GM12875 (cell line): ENCODE measurements around the gene TMEM158.

Experiments used
- H3K4me3 ChIP-seq: one replicate; pipeline ENCODE4 v1.5.1; 2011; ENCODE audit warnings: low read depth, low read length, control low read depth
- CTCF ChIP-seq: IDR thresholded peaks from 2 replicates; pipeline ENCODE4 v1.5.1; 2011; ENCODE audit warnings: low read depth, mild to moderate bottlenecking, control low read depth, inconsistent platforms, low read length, moderate library complexity, borderline replicate concordance; ENCODE audit not compliant: insufficient read depth

TMEM158 gene

GRCh38 chr3:45182915-45183871, 42.9 kb downstream of the TMEM158 start:
- TF ChIP-seq CTCF = no peak
- no peak overlapping the region for H3K4me3 ChIP-seq

GRCh38 chr3:45181496-45181895, 44.6 kb downstream of the TMEM158 start:
- no peak for TF ChIP-seq CTCF
- no peak overlapping the region for H3K4me3 ChIP-seq

GRCh38 chr3:45180899-45181298, 45.2 kb downstream of the TMEM158 start:
- TF ChIP-seq CTCF = no peak
- no peak overlapping the region for H3K4me3 ChIP-seq

GRCh38 chr3:45180051-45180450, 46.0 kb downstream of the TMEM158 start:
- no peak overlapping the region for H3K4me3 ChIP-seq
- no peak for TF ChIP-seq CTCF

- no peak overlapping the region for H3K4me3 ChIP-seq
- TF ChIP-seq CTCF = no peak
Observed at GRCh38 chr3:45179163-45179562, 46.9 kb downstream of the TMEM158 start.

- H3K4me3 ChIP-seq = no peak overlapping the region
- TF ChIP-seq CTCF = no peak
Observed at GRCh38 chr3:45178183-45179023, 47.7 kb downstream of the TMEM158 start.
